ENCODE results near the gene ZMYND8.
"Not testable (repeated sequence)": the region's sequence is repeated elsewhere in the genome, so short reads cannot be mapped to it uniquely, and the experiment has no call there.

The ZMYND8 gene

GRCh38 chr20:47356526-47357295, at the start of gene ZMYND8:
ZMYND8 (minus strand) TSS chr20:47356699; CDS start chr20:47356670, 29 bp downstream.
- DNase-seq (ENCODE audit: low spot score), result peak; percentile 90
- in situ Hi-C loops (cut with MboI; ENCODE audit: low sequenced_read_pairs, unreplicated experiment), result no loop called here
- no peak for TF ChIP-seq CTCF (IDR thresholded peaks at IDR 0.05; ENCODE audit: borderline replicate concordance, control extremely low read depth, extremely low read depth, insufficient read depth, missing control alignments)

- in situ Hi-C loops (cut with MboI; ENCODE audit: low sequenced_read_pairs, unreplicated experiment), result loop anchor here (25.0 kb wide), 1 partner anchor 206 kb away; no protein-coding TSS in a partner anchor
- TF ChIP-seq CTCF (IDR thresholded peaks at IDR 0.05; ENCODE audit: borderline replicate concordance, control extremely low read depth, extremely low read depth, insufficient read depth, missing control alignments), result no peak
- DNase-seq (ENCODE audit: low spot score), result no peak
Observed at GRCh38 chr20:47405775-47406325, 49.4 kb upstream of the ZMYND8 start.

GRCh38 chr20:47400685-47401084, 44.2 kb upstream of the ZMYND8 start:
- in situ Hi-C loops (cut with MboI; ENCODE audit: low sequenced_read_pairs, unreplicated experiment), result loop anchor here (25.0 kb wide), 1 partner anchor 212 kb away; no protein-coding TSS in a partner anchor

GRCh38 chr20:47397652-47398301, 41.3 kb upstream of the ZMYND8 start:
- DNase-seq (ENCODE audit: low spot score), result no peak
- in situ Hi-C loops (cut with MboI; ENCODE audit: low sequenced_read_pairs, unreplicated experiment), result loop anchor here (25.0 kb wide), 1 partner anchor 635 kb away; no protein-coding TSS in a partner anchor
- no peak for TF ChIP-seq CTCF (IDR thresholded peaks at IDR 0.05; ENCODE audit: borderline replicate concordance, control extremely low read depth, extremely low read depth, insufficient read depth, missing control alignments)

More at GRCh38 chr20:47400685-47401084, 44.2 kb upstream of the ZMYND8 start:
- DNase-seq (ENCODE audit: low spot score), result no peak
- TF ChIP-seq CTCF (IDR thresholded peaks at IDR 0.05; ENCODE audit: borderline replicate concordance, control extremely low read depth, extremely low read depth, insufficient read depth, missing control alignments), result no peak

- no peak for TF ChIP-seq CTCF (IDR thresholded peaks at IDR 0.05; ENCODE audit: borderline replicate concordance, control extremely low read depth, extremely low read depth, insufficient read depth, missing control alignments)
- no peak for DNase-seq (ENCODE audit: low spot score)
- in situ Hi-C loops (cut with MboI; ENCODE audit: low sequenced_read_pairs, unreplicated experiment), result loop anchor here (25.0 kb wide), 1 partner anchor 635 kb away; no protein-coding TSS in a partner anchor
Observed at GRCh38 chr20:47396762-47397476, 40.4 kb upstream of the ZMYND8 start.

GRCh38 chr20:47393796-47394514, 37.5 kb upstream of the ZMYND8 start:
- in situ Hi-C loops (cut with MboI; ENCODE audit: low sequenced_read_pairs, unreplicated experiment), result loop anchor here (25.0 kb wide), 1 partner anchor 632 kb away; no protein-coding TSS in a partner anchor
- not testable (repeated sequence) for DNase-seq (ENCODE audit: low spot score)

Measured in GM13976 (cell line).